HG03521 (cell line): Measurements from ENCODE around the gene HTR1E.
"Not testable (repeated sequence)": the region's sequence is repeated elsewhere in the genome, so short reads cannot be mapped to it uniquely, and the experiment has no call there.

Experiments
- ATAC-seq: cut with Tn5 transposase; IDR thresholded peaks from one replicate; pipeline ENCODE4 v1.9.1; 2021; ENCODE audit warnings: mild to moderate bottlenecking, moderate library complexity; ENCODE audit not compliant: unreplicated experiment

Gene HTR1E

GRCh38 chr6:86969573-86969972 is 32.2 kb downstream of the HTR1E start:
- no peak for ATAC-seq

- no peak for ATAC-seq
Measured at GRCh38 chr6:86973088-86973487, 35.8 kb downstream of the HTR1E start.

GRCh38 chr6:86978251-86978650 is 40.9 kb downstream of the HTR1E start:
- no peak for ATAC-seq

GRCh38 chr6:87001494-87001893 is 64.2 kb downstream of the HTR1E start:
- ATAC-seq, result no peak

- ATAC-seq, result not testable (repeated sequence)
Measured at GRCh38 chr6:87002391-87002790, 65.1 kb downstream of the HTR1E start.

- ATAC-seq, result not testable (repeated sequence)
Measured at GRCh38 chr6:87006541-87006940, 69.2 kb downstream of the HTR1E start.

GRCh38 chr6:87009581-87009980 is 72.3 kb downstream of the HTR1E start:
- not testable (repeated sequence) for ATAC-seq

- no peak for ATAC-seq
Measured at GRCh38 chr6:87012035-87012434, 74.7 kb downstream of the HTR1E start.

GRCh38 chr6:87012743-87013142 is 75.4 kb downstream of the HTR1E start:
- ATAC-seq, result no peak

GRCh38 chr6:87016772-87017171 is 79.4 kb downstream of the HTR1E start:
- no peak for ATAC-seq

GRCh38 chr6:87027021-87027420 is 89.7 kb downstream of the HTR1E start:
- no peak for ATAC-seq

GRCh38 chr6:87029711-87030314 is 92.5 kb downstream of the HTR1E start:
- ATAC-seq, result no peak

- no peak for ATAC-seq
Measured at GRCh38 chr6:87040729-87041128, 103.4 kb downstream of the HTR1E start.

GRCh38 chr6:87045521-87046075 is 108.3 kb downstream of the HTR1E start:
- no peak for ATAC-seq

GRCh38 chr6:87049779-87050178 is 112.5 kb downstream of the HTR1E start:
- no peak for ATAC-seq

- ATAC-seq, result no peak
Measured at GRCh38 chr6:87053312-87053711, 116.0 kb downstream of the HTR1E start.

GRCh38 chr6:87054143-87054833 is 117.0 kb downstream of the HTR1E start:
- ATAC-seq, result no peak

GRCh38 chr6:87059943-87060342 is 122.6 kb downstream of the HTR1E start:
- no peak for ATAC-seq

GRCh38 chr6:87065117-87065516 is 127.8 kb downstream of the HTR1E start:
- no peak for ATAC-seq
